Endothelial cell (in vitro differentiated cells): ENCODE data around the gene TRRAP. TPM values are rescaled to one million over a fixed set of nuclear protein-coding genes. Genes with fewer than 3 reads are reported as not detected.

Experiments
- DNase-seq: peaks from one replicate; pipeline ENCODE4 v3.0.0; 2021; ENCODE audit warnings: low spot score
- H3K27ac Mint-ChIP-seq: one replicate; pipeline ENCODE4 v1.8.0; 2021; ENCODE audit warnings: mixed read lengths, inconsistent platforms; ENCODE audit not compliant: unreplicated experiment
- H3K27me3 Mint-ChIP-seq: one replicate; pipeline ENCODE4 v1.8.0; 2021; ENCODE audit warnings: mild to moderate bottlenecking, moderate library complexity, mixed read lengths, inconsistent platforms; ENCODE audit not compliant: unreplicated experiment
- H3K36me3 Mint-ChIP-seq: one replicate; pipeline ENCODE4 v1.8.0; 2021; ENCODE audit warnings: mild to moderate bottlenecking, low read depth, mixed read lengths, inconsistent platforms; ENCODE audit not compliant: unreplicated experiment
- H3K4me1 Mint-ChIP-seq: one replicate; pipeline ENCODE4 v1.8.0; 2021; ENCODE audit warnings: mild to moderate bottlenecking, mixed read lengths, inconsistent platforms; ENCODE audit not compliant: unreplicated experiment
- H3K4me3 Mint-ChIP-seq: one replicate; pipeline ENCODE4 v1.8.0; 2021; ENCODE audit warnings: mild to moderate bottlenecking, mixed read lengths, inconsistent platforms; ENCODE audit not compliant: unreplicated experiment
- H3K9me3 Mint-ChIP-seq: one replicate; pipeline ENCODE4 v1.8.0; 2021; ENCODE audit warnings: mixed read lengths, inconsistent platforms; ENCODE audit not compliant: unreplicated experiment
- CTCF ChIP-seq: fragments of 200-600 bp; sonication (generic); IDR thresholded peaks from one replicate; pipeline ENCODE4 v1.5.0; 2021; ENCODE audit warnings: antibody characterized with exemption; ENCODE audit not compliant: unreplicated experiment
- total RNA-seq: library from RNA; stranded (reverse); fragmentation: NEBNext Ultra II Directional; extraction: Animal tissue kit (Norgen Biotek cat#: 25700); gene quantifications from one replicate; pipeline ENCODE4 v1.2.1, GENCODE V29; 2021; ENCODE audit not compliant: unreplicated experiment

Gene TRRAP
- total RNA-seq, 1 donor from 2014 or later: 53.5 TPM

- no peaks in the 10 kb centered on the region for H3K9me3 Mint-ChIP-seq
- no peak overlapping the region for H3K27ac Mint-ChIP-seq
- H3K36me3 Mint-ChIP-seq: peaks cover 39% of the 10 kb centered on the region
- H3K27me3 Mint-ChIP-seq: peaks cover 5% of the 10 kb centered on the region
- TF ChIP-seq CTCF: no peak
- H3K4me3 Mint-ChIP-seq: no peak overlapping the region
- H3K4me1 Mint-ChIP-seq: no peaks in the 10 kb centered on the region
- no peak for DNase-seq
These were observed 124.5 kb downstream of the TRRAP start for GRCh38 chr7:99002827-99003212.

DNA sequence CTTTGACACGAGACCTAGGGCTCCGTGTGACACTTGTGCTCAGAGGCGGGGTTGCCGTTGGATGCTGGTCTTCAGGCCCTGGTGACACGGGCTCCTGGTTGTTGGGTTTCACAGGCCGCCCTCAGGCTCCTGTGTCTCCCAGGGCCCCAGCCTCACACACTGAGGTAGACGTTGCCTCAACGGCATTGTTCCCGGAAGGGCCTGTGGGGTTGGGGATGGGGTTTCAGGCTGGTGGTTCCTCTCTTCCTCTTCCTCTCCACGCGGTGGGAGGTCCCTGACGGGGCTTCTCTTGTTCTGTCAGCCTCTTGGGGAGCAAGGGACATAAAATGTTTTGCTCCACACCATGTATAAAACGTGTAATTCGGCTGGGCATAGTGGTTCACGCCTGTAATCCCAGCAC lies 125.1 kb downstream of the TRRAP start:
- peaks cover 39% of the 10 kb centered on the region for H3K36me3 Mint-ChIP-seq
- no peak overlapping the region for H3K27ac Mint-ChIP-seq
- no peak for TF ChIP-seq CTCF
- no peak overlapping the region for H3K4me3 Mint-ChIP-seq
- H3K9me3 Mint-ChIP-seq: no peaks in the 10 kb centered on the region
- H3K4me1 Mint-ChIP-seq: no peaks in the 10 kb centered on the region
- no peak for DNase-seq
- H3K27me3 Mint-ChIP-seq: peaks cover 11% of the 10 kb centered on the region

DNA sequence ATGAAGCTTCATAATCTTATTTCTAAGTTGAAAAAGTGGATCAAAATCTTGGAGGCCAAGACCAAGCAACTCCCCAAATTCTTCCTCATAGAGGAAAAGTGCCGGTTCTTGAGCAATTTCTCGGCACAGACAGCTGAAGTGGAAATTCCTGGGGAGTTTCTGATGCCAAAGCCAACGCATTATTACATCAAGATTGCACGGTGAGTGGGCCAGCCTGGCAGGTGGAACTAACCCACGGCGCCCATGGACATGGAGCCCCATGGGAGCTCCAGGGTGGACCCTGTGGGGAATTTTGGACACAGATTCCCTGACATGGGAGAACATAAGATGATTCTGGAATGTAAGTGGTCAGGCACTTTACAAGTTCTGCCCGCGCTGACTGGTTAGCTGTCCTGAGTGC lies 125.9 kb downstream of the TRRAP start:
- TF ChIP-seq CTCF: no peak
- H3K27me3 Mint-ChIP-seq: peaks cover 11% of the 10 kb centered on the region
- H3K36me3 Mint-ChIP-seq: peaks cover 43% of the 10 kb centered on the region
- DNase-seq: no peak
- H3K4me3 Mint-ChIP-seq: no peak overlapping the region
- H3K27ac Mint-ChIP-seq: no peak overlapping the region
- no peaks in the 10 kb centered on the region for H3K9me3 Mint-ChIP-seq
- no peaks in the 10 kb centered on the region for H3K4me1 Mint-ChIP-seq

- TF ChIP-seq CTCF: no peak
- Mint-ChIP-seq H3K36me3 (peaks cover 43% of the 10 kb centered on the region), H3K27me3 (peaks cover 11% of the 10 kb centered on the region), H3K27ac (no peak overlapping the region), H3K4me3 (peak overlapping the region; percentile 27), H3K4me1 (no peaks in the 10 kb centered on the region), H3K9me3 (no peaks in the 10 kb centered on the region)
- DNase-seq: no peak
These were observed 126.6 kb downstream of the TRRAP start for GRCh38 chr7:99004781-99005500.

DNA sequence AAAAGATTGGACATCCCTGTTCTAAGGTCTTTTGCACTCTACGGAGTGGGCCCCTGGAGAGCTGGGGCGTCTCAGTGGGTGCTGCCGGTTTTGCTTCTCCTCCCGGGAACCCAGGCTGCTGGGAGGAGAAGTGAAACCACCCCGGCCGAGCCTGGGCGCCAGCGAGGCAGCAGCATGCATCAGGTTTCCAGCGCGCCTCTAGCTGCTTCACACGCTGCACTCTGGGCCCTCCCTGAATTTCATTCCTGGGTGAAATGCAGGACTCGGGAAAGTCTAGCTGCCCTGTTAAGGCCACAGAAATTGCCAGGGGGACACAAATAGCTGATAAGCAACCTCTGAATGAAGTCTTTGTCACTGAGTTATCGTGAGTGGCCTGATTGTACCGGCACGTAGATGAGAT lies 127.4 kb downstream of the TRRAP start:
- H3K27me3 Mint-ChIP-seq: peaks cover 14% of the 10 kb centered on the region
- no peaks in the 10 kb centered on the region for H3K4me1 Mint-ChIP-seq
- no peaks in the 10 kb centered on the region for H3K9me3 Mint-ChIP-seq
- no peak for DNase-seq
- H3K4me3 Mint-ChIP-seq: peak overlapping the region; percentile 65
- no peak for TF ChIP-seq CTCF
- H3K27ac Mint-ChIP-seq: no peak overlapping the region
- peaks cover 48% of the 10 kb centered on the region for H3K36me3 Mint-ChIP-seq
